Natural killer cell (primary cell): ENCODE measurements around the gene APOA1. TPM values are rescaled to one million over a fixed set of nuclear protein-coding genes. Genes with fewer than 3 reads are reported as not detected.
A peak's percentile ranks its signal among the peaks of the same experiment; 100 is the strongest.

Experiments
- ATAC-seq, 3 donors: fragments of 150-1000 bp in 2 of 3; fragments of 200-7000 bp in 1 of 3; cut with Tn5 transposase; 1 replicate in 1 of 3; 2 replicates in 2 of 3; pipeline ENCODE4 v1.10.0; 2021; ENCODE audit warnings: mild to moderate bottlenecking in 2 of 3, moderate library complexity in 2 of 3
- DNase-seq, 2 donors: peaks; one replicate each; pipeline versions ENCODE4 v3.0.0 to v3.0.0-alpha.2; 2013 to 2021; ENCODE audit warnings: mixed read lengths in 1 of 2
- H3K27ac ChIP-seq: one replicate; pipeline ENCODE4 v1.5.1; 2013; ENCODE audit warnings: mild to moderate bottlenecking, low read length
- H3K27me3 ChIP-seq: one replicate; pipeline ENCODE4 v1.6.1; 2013; ENCODE audit warnings: low read length; ENCODE audit not compliant: control insufficient read depth, insufficient read depth
- H3K36me3 ChIP-seq: one replicate; pipeline ENCODE4 v1.6.1; 2013; ENCODE audit warnings: low read length; ENCODE audit not compliant: control insufficient read depth, insufficient read depth
- H3K4me1 ChIP-seq: one replicate; pipeline ENCODE4 v1.6.1; 2013; ENCODE audit warnings: low read length; ENCODE audit not compliant: control insufficient read depth, insufficient read depth
- H3K4me3 ChIP-seq: one replicate; pipeline ENCODE4 v1.5.1; 2013; ENCODE audit warnings: low read length
- H3K9me3 ChIP-seq: one replicate; pipeline ENCODE4 v1.6.1; 2013; ENCODE audit warnings: low read length; ENCODE audit not compliant: control insufficient read depth, insufficient read depth
- H3K27ac Mint-ChIP-seq, 2 donors: one replicate each; pipeline ENCODE4 v1.8.0; 2022; ENCODE audit warnings: mild to moderate bottlenecking in 2 of 2, mixed read lengths in 2 of 2, moderate library complexity in 1 of 2
- H3K27me3 Mint-ChIP-seq, 2 donors: one replicate each; pipeline ENCODE4 v1.8.0; 2022; ENCODE audit warnings: low read depth in 2 of 2, mixed read lengths in 2 of 2
- H3K36me3 Mint-ChIP-seq: one replicate; pipeline ENCODE4 v1.8.0; 2022; ENCODE audit warnings: mixed read lengths
- H3K4me1 Mint-ChIP-seq, 2 donors: one replicate each; pipeline ENCODE4 v1.8.0; 2022; ENCODE audit warnings: mixed read lengths in 2 of 2
- H3K4me3 Mint-ChIP-seq: one replicate; pipeline ENCODE4 v1.8.0; 2022; ENCODE audit warnings: mild to moderate bottlenecking, moderate library complexity, mixed read lengths
- H3K9me3 Mint-ChIP-seq, 2 donors: one replicate each; pipeline ENCODE4 v1.8.0; 2022; ENCODE audit warnings: mixed read lengths in 2 of 2
- WGBS: methylation state at CpG from one replicate; pipeline ENCODE4 v1.1.7; 2013; ENCODE audit warnings: missing lambda C conversion rate; ENCODE audit not compliant: insufficient coverage; 5-methylcytosine and 5-hydroxymethylcytosine counted together
- intact Hi-C: fragments of 100-400 bp; cut with micrococcal nuclease; formaldehyde crosslinking; loops from one replicate; pipeline ENCODE4 v1.14.2; 2022
- total RNA-seq, 4 donors: library from RNA; stranded (reverse); fragments of 120-200 nt in 1 of 4; gene quantifications; one replicate each; pipeline versions ENCODE4 v1.2.3 to v1.2.4, GENCODE V29; 2013 to 2022
- TF ChIP-seq, protein P1 (sequence below): fragments of 200-600 bp; IDR thresholded peaks from one replicate; pipeline ENCODE4 v1.8.0; 2022; ENCODE audit warnings: antibody characterized with exemption

Gene APOA1
- total RNA-seq, 3 donors from 2014 or later (not counting 1 experiment from before 2014, with no cell fraction given): 0.54 to 0.87 TPM; not detected in 1

GRCh38 chr11:116833816-116834534 lies 3.4 kb downstream of the APOA1 start:
- H3K27me3 Mint-ChIP-seq: peaks cover 0 to 3% of the 10 kb centered on the region in 2 donors
- Histone ChIP-seq H3K36me3 (no peaks in the 10 kb centered on the region), H3K4me1 (peaks cover 19% of the 10 kb centered on the region), H3K4me3 (no peak overlapping the region), H3K9me3 (no peaks in the 10 kb centered on the region), H3K27ac (no peak overlapping the region), H3K27me3 (no peaks in the 10 kb centered on the region)
- ATAC-seq (no peak), DNase-seq (no peak)
- H3K4me3 Mint-ChIP-seq: peak overlapping the region; percentile 55
- intact Hi-C loops: no loop called here
- no peaks in the 10 kb centered on the region for H3K9me3 Mint-ChIP-seq
- WGBS: 94% methylated on average over 14 of the region's 14 CpGs
- H3K4me1 Mint-ChIP-seq: peaks cover 17 to 18% of the 10 kb centered on the region in 2 donors
- H3K36me3 Mint-ChIP-seq: no peaks in the 10 kb centered on the region
- H3K27ac Mint-ChIP-seq: no peak overlapping the region
- TF ChIP-seq, protein P1, sequence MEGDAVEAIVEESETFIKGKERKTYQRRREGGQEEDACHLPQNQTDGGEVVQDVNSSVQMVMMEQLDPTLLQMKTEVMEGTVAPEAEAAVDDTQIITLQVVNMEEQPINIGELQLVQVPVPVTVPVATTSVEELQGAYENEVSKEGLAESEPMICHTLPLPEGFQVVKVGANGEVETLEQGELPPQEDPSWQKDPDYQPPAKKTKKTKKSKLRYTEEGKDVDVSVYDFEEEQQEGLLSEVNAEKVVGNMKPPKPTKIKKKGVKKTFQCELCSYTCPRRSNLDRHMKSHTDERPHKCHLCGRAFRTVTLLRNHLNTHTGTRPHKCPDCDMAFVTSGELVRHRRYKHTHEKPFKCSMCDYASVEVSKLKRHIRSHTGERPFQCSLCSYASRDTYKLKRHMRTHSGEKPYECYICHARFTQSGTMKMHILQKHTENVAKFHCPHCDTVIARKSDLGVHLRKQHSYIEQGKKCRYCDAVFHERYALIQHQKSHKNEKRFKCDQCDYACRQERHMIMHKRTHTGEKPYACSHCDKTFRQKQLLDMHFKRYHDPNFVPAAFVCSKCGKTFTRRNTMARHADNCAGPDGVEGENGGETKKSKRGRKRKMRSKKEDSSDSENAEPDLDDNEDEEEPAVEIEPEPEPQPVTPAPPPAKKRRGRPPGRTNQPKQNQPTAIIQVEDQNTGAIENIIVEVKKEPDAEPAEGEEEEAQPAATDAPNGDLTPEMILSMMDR: no peak

DNA sequence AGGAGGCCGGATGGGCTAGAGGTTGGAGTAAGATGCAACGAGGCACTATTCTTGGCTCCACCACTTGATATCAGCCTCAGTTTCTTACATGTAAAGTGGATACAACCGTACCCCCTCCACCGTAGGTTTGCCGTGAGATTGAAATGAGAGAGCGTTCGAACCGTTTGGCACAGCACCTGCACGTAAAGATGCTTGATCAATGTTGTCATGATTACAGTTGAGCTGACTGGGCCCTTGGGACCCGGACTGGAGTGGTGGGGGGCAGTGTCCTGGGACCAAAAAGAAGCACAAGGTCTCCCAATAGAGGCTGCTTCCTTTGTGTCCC lies 4.0 kb downstream of the APOA1 start:
- Mint-ChIP-seq H3K36me3 (no peaks in the 10 kb centered on the region), H3K4me1 (peaks cover 17 to 18% of the 10 kb centered on the region in 2 donors), H3K4me3 (no peak overlapping the region), H3K27ac (no peak overlapping the region), H3K27me3 (peaks cover 0 to 3% of the 10 kb centered on the region in 2 donors), H3K9me3 (no peaks in the 10 kb centered on the region)
- H3K4me1 ChIP-seq: peaks cover 19% of the 10 kb centered on the region
- H3K4me3 ChIP-seq: no peak overlapping the region
- no peaks in the 10 kb centered on the region for H3K27me3 ChIP-seq
- intact Hi-C loops: no loop called here
- ATAC-seq (no peak), DNase-seq (no peak)
- no peaks in the 10 kb centered on the region for H3K9me3 ChIP-seq
- no peak overlapping the region for H3K27ac ChIP-seq
- H3K36me3 ChIP-seq: no peaks in the 10 kb centered on the region
- TF ChIP-seq, protein P1: no peak
- WGBS: 97% methylated on average over 10 of the region's 10 CpGs

- peaks cover 19% of the 10 kb centered on the region for H3K4me1 ChIP-seq
- H3K27ac Mint-ChIP-seq: no peak overlapping the region
- DNase-seq: no peak
- peaks cover 17 to 18% of the 10 kb centered on the region in 2 donors for H3K4me1 Mint-ChIP-seq
- no peak overlapping the region for H3K27ac ChIP-seq
- WGBS: 85% methylated on average over 13 of the region's 13 CpGs
- H3K4me3 Mint-ChIP-seq: no peak overlapping the region
- no peaks in the 10 kb centered on the region for H3K36me3 Mint-ChIP-seq
- no peaks in the 10 kb centered on the region for H3K9me3 Mint-ChIP-seq
- no peaks in the 10 kb centered on the region for H3K36me3 ChIP-seq
- H3K4me3 ChIP-seq: no peak overlapping the region
- no peak for ATAC-seq
- H3K27me3 Mint-ChIP-seq: peaks cover 0 to 3% of the 10 kb centered on the region in 2 donors
- no peaks in the 10 kb centered on the region for H3K27me3 ChIP-seq
- TF ChIP-seq, protein P1: no peak
- H3K9me3 ChIP-seq: no peaks in the 10 kb centered on the region
- intact Hi-C loops: no loop called here
These were observed 4.8 kb downstream of the APOA1 start for GRCh38 chr11:116832350-116833290.
